Measurements from ENCODE around the gene CRTC1.

DNA sequence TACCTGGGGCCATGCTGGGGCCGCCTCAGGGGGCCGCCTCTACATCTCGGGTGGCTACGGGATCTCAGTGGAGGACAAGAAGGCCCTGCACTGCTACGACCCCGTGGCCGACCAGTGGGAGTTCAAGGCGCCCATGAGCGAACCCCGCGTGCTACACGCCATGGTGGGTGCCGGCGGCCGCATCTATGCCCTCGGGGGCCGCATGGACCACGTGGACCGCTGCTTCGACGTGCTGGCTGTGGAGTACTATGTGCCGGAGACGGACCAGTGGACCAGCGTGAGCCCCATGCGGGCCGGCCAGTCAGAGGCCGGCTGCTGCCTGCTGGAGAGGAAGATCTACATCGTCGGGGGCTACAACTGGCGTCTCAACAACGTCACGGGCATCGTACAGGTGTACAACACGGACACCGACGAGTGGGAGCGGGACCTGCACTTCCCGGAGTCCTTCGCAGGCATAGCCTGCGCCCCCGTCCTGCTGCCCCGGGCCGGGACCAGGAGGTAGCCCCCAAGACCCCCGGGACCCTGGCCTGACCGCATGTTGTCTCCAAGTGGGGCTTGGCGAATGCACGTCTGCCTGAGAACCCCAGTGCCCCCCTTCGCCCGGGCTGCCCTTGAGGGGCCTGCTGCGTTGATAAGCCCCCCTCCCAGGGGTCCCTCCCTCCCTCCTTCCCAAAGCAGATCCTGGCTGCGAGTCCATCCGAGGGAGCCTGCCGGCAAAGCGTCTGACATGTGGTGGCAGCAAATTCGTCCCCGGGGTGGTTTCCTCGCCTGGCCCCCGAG, 14.5 kb upstream of the CRTC1 start:
- TF ChIP-seq CTCF (IDR thresholded peaks at IDR 0.05) (no peak), POLR2A (IDR thresholded peaks at IDR 0.05) (no peak)

Data from body of pancreas (tissue), 4 donors.